Stimulated activated naive CD4-positive, alpha-beta T cell treated with Interleukin-2 at 50 U/mL for 16 hours (primary cell): ENCODE measurements around the gene NAIP.
"Not testable (repeated sequence)": the region's sequence is repeated elsewhere in the genome, so short reads cannot be mapped to it uniquely, and the experiment has no call there.

Experiments
- DNase-seq: peaks from one replicate; lab custom pipeline; 2025; lab: John Stamatoyannopoulos, UW

Gene NAIP

GRCh38 chr5:70925211-70925562, 100.0 kb downstream of the NAIP start:
- DNase-seq, result not testable (repeated sequence)
